HG02588 (cell line): Measurements from ENCODE around the gene GNAI3.
A peak's percentile ranks its signal among the peaks of the same experiment; 100 is the strongest.

Experiments
- ATAC-seq: cut with Tn5 transposase; IDR thresholded peaks from one replicate; pipeline ENCODE4 v1.9.1; 2021; ENCODE audit warnings: mild to moderate bottlenecking, moderate library complexity; ENCODE audit not compliant: unreplicated experiment

GNAI3 gene

DNA sequence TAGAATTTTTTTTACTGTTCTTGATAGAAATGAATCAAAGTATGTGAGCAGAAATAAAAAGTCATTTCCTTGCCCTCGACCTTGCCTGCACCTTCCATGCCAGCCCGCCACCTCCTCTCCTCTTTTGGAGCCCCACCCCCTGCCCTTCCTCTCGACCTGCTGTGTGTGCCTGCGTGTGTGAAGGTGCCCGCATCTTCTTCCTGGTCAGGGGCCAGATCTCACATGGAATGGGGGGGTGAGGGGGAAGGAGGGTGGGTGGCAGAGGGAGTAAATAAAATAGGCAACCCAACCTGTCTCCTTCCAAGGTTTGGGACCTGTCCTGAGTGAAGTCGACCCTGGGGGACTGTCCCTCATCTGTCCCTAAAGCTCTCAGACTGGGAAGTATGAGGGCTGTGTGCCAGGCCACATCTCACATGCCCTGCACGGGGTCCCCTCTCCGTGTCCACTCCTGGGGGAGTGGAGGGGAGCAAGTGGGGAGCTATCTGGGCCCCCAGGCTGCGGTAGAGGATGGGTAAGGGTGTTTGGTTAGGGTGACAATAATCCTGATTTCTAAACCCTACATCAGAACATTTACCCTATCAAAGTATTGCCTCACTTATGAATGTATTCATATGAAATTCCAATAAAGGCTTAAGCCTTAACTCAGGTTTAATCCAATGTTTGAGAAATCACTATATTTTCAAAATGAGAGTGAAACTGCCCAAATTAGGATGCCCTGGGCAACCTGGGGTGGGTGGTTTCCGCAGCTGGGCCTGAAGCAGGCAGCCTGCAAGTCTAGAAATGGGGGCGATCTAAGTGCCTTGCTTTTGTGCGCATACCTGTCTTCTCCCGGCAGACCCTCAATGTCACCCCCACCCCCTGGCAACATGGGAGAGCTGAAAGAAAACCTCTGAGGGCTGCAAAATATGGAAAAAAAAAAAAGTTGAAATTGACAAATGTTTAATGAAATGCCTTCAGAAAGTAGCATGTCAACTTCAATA, 86.6 kb downstream of the GNAI3 start:
- ATAC-seq, result no peak

DNA sequence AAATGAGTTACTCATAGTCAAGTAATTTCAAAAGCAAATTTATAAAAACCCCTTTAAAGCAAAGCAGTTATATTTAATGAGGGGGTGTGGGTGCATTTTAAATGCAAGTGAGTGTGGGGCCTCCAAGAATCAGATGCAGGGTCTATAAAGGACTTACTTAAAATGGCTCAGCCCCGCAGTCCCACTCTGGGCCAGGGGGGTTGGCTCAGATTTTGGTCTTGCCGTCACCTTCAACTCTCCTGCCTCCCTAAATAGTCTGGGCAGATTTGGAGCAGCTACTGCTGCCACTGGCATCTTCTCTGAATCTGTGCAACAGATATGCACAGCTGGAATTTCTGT, 87.4 kb downstream of the GNAI3 start:
- no peak for ATAC-seq

- ATAC-seq, result no peak
These were observed 88.0 kb downstream of the GNAI3 start for GRCh38 chr1:109636201-109636952.

- no peak for ATAC-seq
These were observed 89.0 kb downstream of the GNAI3 start for GRCh38 chr1:109637446-109637845.

GRCh38 chr1:109639063-109639840, 90.8 kb downstream of the GNAI3 start:
- ATAC-seq, result no peak

- no peak for ATAC-seq
These were observed 91.4 kb downstream of the GNAI3 start for GRCh38 chr1:109639841-109640184.

DNA sequence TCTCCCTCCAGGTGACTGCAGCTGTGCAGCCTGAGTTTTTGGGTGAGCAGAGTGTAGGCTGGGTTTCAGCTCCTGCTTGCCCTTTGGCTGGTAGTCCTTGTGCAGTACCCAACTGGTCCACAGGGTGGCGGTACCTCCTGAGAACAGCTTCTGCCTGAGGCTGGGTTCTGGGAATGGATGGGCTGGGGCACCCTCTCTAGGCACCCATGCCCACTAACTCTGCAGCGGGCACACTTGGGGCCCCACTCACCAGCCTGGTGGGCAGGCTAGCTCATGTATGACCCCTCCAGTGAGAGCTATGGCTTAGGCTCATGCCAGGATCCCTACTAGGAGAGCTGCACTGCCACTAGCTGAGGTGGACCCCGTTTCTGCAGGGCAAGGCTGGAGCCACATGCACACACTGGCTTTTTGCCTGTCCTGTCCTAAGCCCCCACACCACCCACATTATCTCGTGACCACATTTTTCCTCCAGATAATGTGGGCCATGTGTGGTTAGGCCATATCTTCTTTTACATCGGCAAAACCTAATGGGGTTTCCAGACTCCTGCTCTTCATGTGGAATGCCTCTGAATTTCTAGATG, 92.0 kb downstream of the GNAI3 start:
- ATAC-seq, result peak; percentile 62

- ATAC-seq, result no peak
These were observed 92.8 kb downstream of the GNAI3 start for GRCh38 chr1:109641078-109641740.

DNA sequence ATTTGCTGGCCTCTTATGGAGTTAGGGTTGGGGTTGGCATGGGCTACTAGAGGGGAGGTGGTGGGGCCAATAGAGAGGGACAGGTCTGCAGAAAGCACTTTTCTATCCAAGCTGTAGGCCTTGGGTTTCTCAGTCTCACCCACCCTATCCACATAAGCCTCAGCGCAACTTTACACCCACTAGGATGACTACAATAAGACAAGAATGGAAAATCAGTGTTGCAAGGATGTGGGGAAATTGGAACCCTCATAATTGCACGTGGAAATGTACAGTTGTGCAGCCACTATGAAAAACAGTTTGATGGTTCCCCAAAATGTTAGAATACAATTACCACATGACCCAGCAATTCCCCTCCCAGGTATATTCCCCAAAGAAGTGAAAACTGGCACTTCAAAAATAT, 93.4 kb downstream of the GNAI3 start:
- no peak for ATAC-seq

DNA sequence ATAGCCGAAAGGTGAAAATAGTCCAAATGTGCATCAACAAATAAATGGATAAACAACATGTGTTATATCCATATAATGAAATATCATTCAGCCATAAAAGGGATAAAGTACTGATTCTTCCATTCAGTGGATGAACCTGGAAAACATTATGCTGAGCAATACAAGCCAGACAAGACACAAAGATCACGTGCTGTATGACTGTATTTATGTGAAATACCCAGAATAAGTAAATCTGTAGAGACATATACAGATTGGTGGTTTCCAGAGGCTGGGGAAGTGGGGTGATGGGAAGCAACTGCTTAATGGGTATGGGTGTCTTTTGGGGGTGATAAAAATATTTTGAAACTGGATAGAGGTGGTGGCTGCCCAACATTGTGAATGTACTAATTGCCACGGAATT, 94.2 kb downstream of the GNAI3 start:
- ATAC-seq, result no peak

- ATAC-seq, result peak; percentile 80
These were observed 95.2 kb downstream of the GNAI3 start for GRCh38 chr1:109643385-109644230.

DNA sequence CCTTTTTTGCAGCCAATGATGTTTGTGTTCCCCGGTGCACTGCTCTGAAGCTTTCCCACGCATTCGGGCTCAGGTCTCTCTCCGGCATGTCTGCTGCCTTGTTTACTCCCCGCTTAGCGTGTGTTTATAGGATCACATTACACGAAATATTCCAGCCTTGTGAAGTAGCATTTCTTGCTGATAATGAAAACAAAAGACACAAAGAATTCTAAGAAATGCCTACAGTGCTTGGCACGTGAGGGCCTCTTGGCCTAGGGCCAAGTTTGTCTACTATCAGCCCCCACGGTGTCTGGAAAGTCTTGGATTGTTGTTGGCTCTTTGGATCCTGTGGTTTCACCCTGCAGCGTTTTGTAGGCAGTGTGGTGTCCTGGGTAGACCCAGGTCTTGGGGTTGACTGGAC, 96.3 kb downstream of the GNAI3 start:
- ATAC-seq, result no peak

- no peak for ATAC-seq
These were observed 101.1 kb downstream of the GNAI3 start for GRCh38 chr1:109649491-109649914.

- no peak for ATAC-seq
These were observed 102.2 kb downstream of the GNAI3 start for GRCh38 chr1:109650609-109651008.

DNA sequence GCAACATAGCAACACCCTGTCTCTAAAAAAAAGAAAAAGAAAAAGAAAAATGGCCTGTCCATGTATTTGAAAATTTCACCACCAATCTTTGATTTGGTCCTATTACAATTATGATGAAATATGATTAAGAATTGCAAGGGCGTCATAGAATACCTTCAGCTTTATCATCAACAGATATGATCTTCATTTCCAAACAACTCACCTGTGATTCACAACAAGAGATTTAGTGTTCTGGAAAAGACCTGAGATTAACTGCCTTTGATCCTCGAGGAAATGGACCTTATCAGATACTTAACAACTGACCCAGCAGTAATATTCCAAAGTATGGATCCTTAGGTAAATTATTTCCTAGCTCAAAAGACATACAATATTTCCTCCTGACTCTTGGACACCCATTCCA, 104.0 kb downstream of the GNAI3 start:
- ATAC-seq, result no peak

DNA sequence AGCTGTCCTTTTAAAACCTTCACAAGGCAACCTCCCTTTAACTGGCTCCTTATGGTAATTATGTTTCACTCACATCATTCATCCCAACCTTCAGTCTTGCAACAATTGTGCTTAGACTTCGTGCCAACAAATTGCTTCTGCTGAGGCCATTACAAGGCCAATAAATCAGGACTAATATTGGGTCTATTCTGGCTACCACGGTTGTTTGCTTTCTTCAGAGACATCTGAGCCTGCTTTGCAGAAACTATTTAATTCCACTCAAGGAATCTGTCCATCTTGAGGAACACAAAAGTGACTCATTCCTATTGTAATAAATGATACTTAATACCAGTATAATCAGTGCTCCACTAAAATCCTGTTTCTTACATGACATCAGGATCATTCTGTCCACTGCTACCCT, 104.9 kb downstream of the GNAI3 start:
- no peak for ATAC-seq

GRCh38 chr1:109654519-109654918, 106.1 kb downstream of the GNAI3 start:
- ATAC-seq, result no peak

- peak; percentile 83 for ATAC-seq
These were observed 107.5 kb downstream of the GNAI3 start, which contains the start of gene GSTM4 for GRCh38 chr1:109655615-109656519. Gene GSTM4, plus strand, starts transcription at chr1:109656099. Its CDS starts 291 bp downstream, at chr1:109656390.
